Spleen (tissue), 11 donors: ENCODE results near the gene ATP6V1G2. TPM values are rescaled to one million over a fixed set of nuclear protein-coding genes. Genes with fewer than 3 reads are reported as not detected.
A peak's percentile ranks its signal among the peaks of the same experiment; 100 is the strongest.

Source experiments
- DNase-seq: peaks from one replicate; pipeline ENCODE4 v3.0.0-alpha.2; 2020
- H3K27ac ChIP-seq, 8 donors: fragments of 200-600 bp; sonication (generic) in 7 of 8; 1 replicate in 4 of 8; 2 replicates in 4 of 8; pipeline versions ENCODE4 v1.5.0 to v1.8.0; 2016 to 2021; ENCODE audit warnings: inconsistent platforms in 4 of 8, mild to moderate bottlenecking in 4 of 8, moderate library complexity in 1 of 8
- H3K27me3 ChIP-seq, 7 donors: fragments of 200-600 bp; sonication (generic) in 6 of 7; replicated peaks in 1 of 7; 1 replicate in 4 of 7; 2 replicates in 3 of 7; pipeline versions ENCODE4 v1.5.0 to v1.8.0; 2016 to 2021; ENCODE audit warnings: inconsistent platforms in 3 of 7, mild to moderate bottlenecking in 1 of 7
- H3K36me3 ChIP-seq, 6 donors: fragments of 200-600 bp; sonication (generic) in 5 of 6; 1 replicate in 4 of 6; 2 replicates in 2 of 6; pipeline versions ENCODE4 v1.5.0 to v1.8.0; 2016 to 2021; ENCODE audit warnings: inconsistent platforms in 2 of 6
- H3K4me1 ChIP-seq, 6 donors: fragments of 200-600 bp; sonication (generic) in 5 of 6; 1 replicate in 3 of 6; 2 replicates in 3 of 6; pipeline versions ENCODE4 v1.5.0 to v1.8.0; 2016 to 2021; ENCODE audit warnings: inconsistent platforms in 3 of 6
- H3K4me3 ChIP-seq, 8 donors: fragments of 200-600 bp; sonication (generic) in 7 of 8; 1 replicate in 4 of 8; 2 replicates in 4 of 8; pipeline versions ENCODE4 v1.5.0 to v1.8.0; 2016 to 2021; ENCODE audit warnings: inconsistent platforms in 4 of 8, mild to moderate bottlenecking in 4 of 8, moderate library complexity in 2 of 8
- H3K9me3 ChIP-seq, 8 donors: fragments of 200-600 bp; sonication (generic) in 7 of 8; 1 replicate in 4 of 8; 2 replicates in 4 of 8; pipeline versions ENCODE4 v1.5.0 to v1.8.0; 2016 to 2021; ENCODE audit warnings: inconsistent platforms in 4 of 8
- POLR2A ChIP-seq, 3 donors: fragments of 450-650 bp; IDR thresholded peaks; one replicate each; pipeline ENCODE4 v1.5.1; 2017; ENCODE audit warnings: antibody characterized with exemption in 3 of 3, mild to moderate bottlenecking in 1 of 3
- POLR2AphosphoS5 ChIP-seq, 3 donors: sonication (generic); formaldehyde crosslinking; IDR thresholded peaks; one replicate each; pipeline ENCODE4 v1.5.1; 2017; ENCODE audit warnings: antibody characterized with exemption in 3 of 3
- WGBS, 5 donors: extraction: QIAGEN DNeasy Blood & Tissue Kit in 3 of 5; methylation state at CpG; one replicate each; pipeline versions ENCODE4 v1.1.5 to v1.1.7; 2013 to 2018; 5-methylcytosine and 5-hydroxymethylcytosine counted together
- intact Hi-C: fragments of 100-400 bp; cut with DNase I; formaldehyde crosslinking; loops from one replicate; pipeline ENCODE4 v1.15.0; 2023; ENCODE audit warnings: low total_unique reads
- polyA plus RNA-seq, 3 donors: library from polyadenylated mRNA; stranded (reverse); fragments of 200-250 nt; gene quantifications; one replicate each; pipeline ENCODE4 v1.2.1, GENCODE V29; 2013
- total RNA-seq, 7 donors: library from RNA; depleted of rRNA in 3 of 7; stranded (reverse); fragments of >200 nt in 3 of 7; fragmentation: NEBNext Ultra II Directional in 4 of 7; extraction: Animal tissue kit (Norgen Biotek cat#: 25700) in 4 of 7; gene quantifications; one replicate each; pipeline versions ENCODE4 v1.1.0 to v1.2.1, GENCODE V29; 2016 to 2021
- TF ChIP-seq, protein P1 (sequence below), 11 experiments: fragments of 200-600 bp in 7 of 11; fragments of 450-650 bp in 4 of 11; sonication (generic) in 4 of 11; IDR thresholded peaks in 8 of 11; conservative IDR thresholded peaks in 3 of 11; 1 replicate in 7 of 11; 2 replicates in 4 of 11; pipeline versions ENCODE4 v1.4.0 to v1.8.0; 2016 to 2021; ENCODE audit warnings: antibody characterized with exemption in 11 of 11, inconsistent platforms in 4 of 11, mild to moderate bottlenecking in 1 of 11
- donor health status: healthy with polysubstance abuse.
- donor health status: DM: no; HTN: no; CAD: no; lungs with moderate emphysema.
- donor health status: DM: no; HTN: no; CAD: no.
- donor health status: Bipolar disorder and iron deficiency.
- donor health status: healthy.
- donor health status: DM: no; HTN: no; CAD: no.
- donor health status: DM: yes; HTN: yes; CAD: no.

ATP6V1G2 gene
- total and polyA plus RNA-seq, 10 donors: 1.9 to 3.7 (median 2.6) TPM

DNA sequence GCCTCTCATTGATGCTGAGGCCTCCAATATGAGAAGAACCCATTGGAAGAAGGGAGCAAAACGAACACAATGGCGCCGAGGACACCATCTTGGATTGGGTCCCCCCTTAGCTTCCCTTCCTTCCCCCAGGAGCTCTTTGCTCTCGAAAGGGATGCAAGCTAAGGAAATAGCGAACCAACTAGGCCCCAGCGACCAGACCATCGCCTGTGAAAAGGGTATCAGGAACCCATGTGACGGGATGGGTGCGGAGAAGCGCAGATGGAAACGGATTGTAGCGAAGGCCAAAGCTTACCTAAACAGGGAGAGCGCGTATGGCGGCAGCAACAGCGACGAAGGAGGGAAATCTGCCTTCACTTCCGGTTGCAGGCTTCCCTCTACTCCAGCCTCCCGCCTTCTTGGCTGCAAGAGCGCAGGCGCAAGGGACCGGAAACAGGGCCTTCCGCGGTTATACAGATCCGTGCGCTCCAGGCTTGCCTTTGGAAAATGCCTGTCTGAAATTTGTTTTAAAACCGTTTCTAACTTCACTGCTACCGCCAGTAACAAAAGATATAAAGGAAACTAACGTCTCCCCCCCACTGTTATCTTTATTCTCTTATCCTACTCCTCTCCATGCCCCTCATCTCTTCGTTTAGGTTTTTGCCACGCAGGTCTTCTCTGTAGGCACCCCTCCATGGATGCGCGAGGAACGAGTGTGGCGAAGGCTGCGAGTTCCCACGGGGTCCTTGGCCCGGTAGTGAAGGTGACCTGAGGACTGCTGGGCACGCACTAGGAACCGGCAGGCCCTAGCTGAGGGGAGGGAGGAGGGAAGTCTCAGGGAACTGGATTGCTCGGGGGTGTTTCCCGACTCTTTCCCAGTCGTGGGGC lies 4.5 kb downstream of the ATP6V1G2 start, which contains the start of gene DDX39B:
Gene DDX39B, minus strand, starts transcription at position 346 of the 864 bp plus-strand sequence. CDS start 1,471 bp downstream, outside the sequence.
- H3K4me1 ChIP-seq: peaks cover 28 to 68% (median 56%) of the 10 kb centered on the region in 6 donors
- H3K9me3 ChIP-seq: no peaks in the 10 kb centered on the region
- no peaks in the 10 kb centered on the region for H3K27me3 ChIP-seq
- TF ChIP-seq POLR2A (IDR thresholded peaks at IDR 0.05): peak in 2 of 3 donors; percentile 27 to 53
- peak; percentile 90 to 94 (median 93) for TF ChIP-seq POLR2AphosphoS5 (IDR thresholded peaks at IDR 0.05)
- TF ChIP-seq, protein P1, sequence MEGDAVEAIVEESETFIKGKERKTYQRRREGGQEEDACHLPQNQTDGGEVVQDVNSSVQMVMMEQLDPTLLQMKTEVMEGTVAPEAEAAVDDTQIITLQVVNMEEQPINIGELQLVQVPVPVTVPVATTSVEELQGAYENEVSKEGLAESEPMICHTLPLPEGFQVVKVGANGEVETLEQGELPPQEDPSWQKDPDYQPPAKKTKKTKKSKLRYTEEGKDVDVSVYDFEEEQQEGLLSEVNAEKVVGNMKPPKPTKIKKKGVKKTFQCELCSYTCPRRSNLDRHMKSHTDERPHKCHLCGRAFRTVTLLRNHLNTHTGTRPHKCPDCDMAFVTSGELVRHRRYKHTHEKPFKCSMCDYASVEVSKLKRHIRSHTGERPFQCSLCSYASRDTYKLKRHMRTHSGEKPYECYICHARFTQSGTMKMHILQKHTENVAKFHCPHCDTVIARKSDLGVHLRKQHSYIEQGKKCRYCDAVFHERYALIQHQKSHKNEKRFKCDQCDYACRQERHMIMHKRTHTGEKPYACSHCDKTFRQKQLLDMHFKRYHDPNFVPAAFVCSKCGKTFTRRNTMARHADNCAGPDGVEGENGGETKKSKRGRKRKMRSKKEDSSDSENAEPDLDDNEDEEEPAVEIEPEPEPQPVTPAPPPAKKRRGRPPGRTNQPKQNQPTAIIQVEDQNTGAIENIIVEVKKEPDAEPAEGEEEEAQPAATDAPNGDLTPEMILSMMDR (IDR thresholded peaks at IDR 0.05 in 8 of 11, conservative IDR thresholded peaks at IDR 0.05 in 3 of 11): peak in 1 of 11 experiments; percentile 0
- WGBS, 5 donors: 0 to 1% (median 0%) methylated on average over 41 to 43 of the region's 43 CpGs
- peaks cover 4 to 37% (median 35%) of the 10 kb centered on the region in 6 donors for H3K36me3 ChIP-seq
- H3K4me3 ChIP-seq: peak within 1 kb of the TSS; percentile 58 to 88 (median 72)
- intact Hi-C loops: no loop called here
- peak within 1 kb of the TSS; percentile 92 to 99 (median 96) for H3K27ac ChIP-seq
- DNase-seq: peak; percentile 98

GRCh38 chr6:31541059-31541657 lies 5.2 kb downstream of the ATP6V1G2 start:
- no peak for DNase-seq
- intact Hi-C loops: no loop called here

DNA sequence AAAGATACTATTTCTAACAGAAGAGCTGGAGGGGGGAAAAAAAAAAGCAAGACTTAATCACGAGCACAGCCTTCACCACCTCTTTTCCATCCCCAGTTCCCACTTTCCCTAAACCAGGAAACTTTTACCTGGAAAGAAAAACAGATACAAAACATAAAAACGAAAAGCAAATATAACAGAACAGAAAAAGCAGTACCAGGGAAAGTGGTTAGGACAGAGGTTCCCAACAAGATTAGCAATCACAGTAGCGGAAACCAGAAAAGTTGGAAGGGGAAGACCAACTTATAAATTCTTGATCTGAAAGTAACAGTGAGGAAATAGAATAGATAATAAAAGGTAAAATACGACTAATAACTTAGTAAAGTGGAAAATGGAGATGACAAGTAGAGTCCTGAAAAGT lies 5.8 kb downstream of the ATP6V1G2 start:
- H3K36me3 ChIP-seq: peaks cover 9 to 49% (median 47%) of the 10 kb centered on the region in 6 donors
- peak overlapping the region; percentile 92 to 99 (median 96) for H3K27ac ChIP-seq
- H3K27me3 ChIP-seq: no peaks in the 10 kb centered on the region
- intact Hi-C loops: no loop called here
- WGBS, 5 donors: 12 to 26% (median 15%) methylated on average over 4 of the region's 4 CpGs
- H3K4me3 ChIP-seq: peak overlapping the region; percentile 58 to 88 (median 72)
- no peak for TF ChIP-seq POLR2A (IDR thresholded peaks at IDR 0.05)
- TF ChIP-seq POLR2AphosphoS5 (IDR thresholded peaks at IDR 0.05): no peak
- H3K4me1 ChIP-seq: peaks cover 29 to 71% (median 50%) of the 10 kb centered on the region in 6 donors
- DNase-seq: no peak
- no peaks in the 10 kb centered on the region for H3K9me3 ChIP-seq

More at GRCh38 chr6:31541059-31541657, 5.2 kb downstream of the ATP6V1G2 start:
- Histone ChIP-seq H3K4me3 (peak overlapping the region; percentile 58 to 88 (median 72)), H3K36me3 (peaks cover 5 to 44% (median 42%) of the 10 kb centered on the region in 6 donors), H3K27ac (peak overlapping the region; percentile 92 to 99 (median 96)), H3K9me3 (no peaks in the 10 kb centered on the region), H3K27me3 (no peaks in the 10 kb centered on the region), H3K4me1 (peaks cover 28 to 68% (median 52%) of the 10 kb centered on the region in 6 donors)
- TF ChIP-seq, protein P1 (IDR thresholded peaks at IDR 0.05 in 8 of 11, conservative IDR thresholded peaks at IDR 0.05 in 3 of 11): no peak
- no peak for TF ChIP-seq POLR2AphosphoS5 (IDR thresholded peaks at IDR 0.05)
- no peak for TF ChIP-seq POLR2A (IDR thresholded peaks at IDR 0.05)
- WGBS, 5 donors: 0 to 1% (median 1%) methylated on average over 21 of the region's 21 CpGs

- TF ChIP-seq POLR2AphosphoS5 (IDR thresholded peaks at IDR 0.05) (no peak), POLR2A (IDR thresholded peaks at IDR 0.05) (no peak)
- TF ChIP-seq, protein P1 (IDR thresholded peaks at IDR 0.05 in 8 of 11, conservative IDR thresholded peaks at IDR 0.05 in 3 of 11): no peak
- H3K36me3 ChIP-seq: peaks cover 19 to 67% (median 64%) of the 10 kb centered on the region in 6 donors
- WGBS, 5 donors: 55 to 75% (median 65%) methylated on average over 6 of the region's 6 CpGs
- DNase-seq: no peak
- no peaks in the 10 kb centered on the region for H3K27me3 ChIP-seq
- H3K27ac ChIP-seq: peak overlapping the region in 1 of 8 donors; percentile 10
- peak overlapping the region in 2 of 8 donors; percentile 74 to 88 for H3K4me3 ChIP-seq
- H3K4me1 ChIP-seq: peaks cover 30 to 86% (median 50%) of the 10 kb centered on the region in 6 donors
- intact Hi-C loops: loop anchor here (5.0 kb wide), 1 partner anchor 42 kb away; the partner anchor contains the start of gene MICB
- H3K9me3 ChIP-seq: no peaks in the 10 kb centered on the region
Observed at GRCh38 chr6:31538805-31539400, 7.5 kb downstream of the ATP6V1G2 start.
